Breast epithelium (tissue), 4 donors: ENCODE results near the gene THSD7B. TPM values are rescaled to one million over a fixed set of nuclear protein-coding genes. Genes with fewer than 3 reads are reported as not detected.

ENCODE experiments used
- DNase-seq, 2 donors: peaks; one replicate each; pipeline ENCODE4 v3.0.0-alpha.2; 2019; ENCODE audit warnings: low spot score in 2 of 2
- H3K27ac ChIP-seq, 2 donors: fragments of 200-600 bp; sonication (generic) in 1 of 2; one replicate each; pipeline ENCODE4 v1.5.1; 2016 to 2019; ENCODE audit warnings: mild to moderate bottlenecking in 1 of 2
- H3K27me3 ChIP-seq, 2 donors: fragments of 200-600 bp; sonication (generic) in 1 of 2; one replicate each; pipeline versions ENCODE4 v1.5.1 to v1.6.0; 2017 to 2019; ENCODE audit warnings: control low read depth in 1 of 2, mild to moderate bottlenecking in 1 of 2
- H3K36me3 ChIP-seq: fragments of 200-600 bp; one replicate; pipeline ENCODE4 v1.5.1; 2019
- H3K4me1 ChIP-seq, 2 donors: fragments of 200-600 bp; sonication (generic); one replicate each; pipeline ENCODE4 v1.5.1; 2016 to 2019; ENCODE audit warnings: control low read depth in 1 of 2
- H3K4me3 ChIP-seq, 3 donors: fragments of 200-600 bp; sonication (generic); 1 replicate in 2 of 3; 2 replicates in 1 of 3; pipeline ENCODE4 v1.5.1; 2016 to 2019; ENCODE audit warnings: mild to moderate bottlenecking in 3 of 3, moderate library complexity in 2 of 3
- H3K9me3 ChIP-seq, 2 donors: fragments of 200-600 bp; sonication (generic) in 1 of 2; one replicate each; pipeline ENCODE4 v1.5.1; 2016 to 2019; ENCODE audit warnings: control low read depth in 1 of 2
- POLR2A ChIP-seq: fragments of 450-650 bp; IDR thresholded peaks from one replicate; pipeline ENCODE4 v1.6.1; 2016; ENCODE audit warnings: antibody characterized with exemption, mild to moderate bottlenecking, moderate library complexity
- POLR2AphosphoS5 ChIP-seq, 3 donors: sonication (generic); formaldehyde crosslinking; IDR thresholded peaks; one replicate each; pipeline ENCODE4 v1.6.1; 2017; ENCODE audit warnings: antibody characterized with exemption in 3 of 3
- intact Hi-C: fragments of 100-400 bp; cut with DNase I; formaldehyde crosslinking; loops from one replicate; pipeline ENCODE4 v1.15.1; 2023; ENCODE audit warnings: low total_unique reads
- total RNA-seq, 3 donors: library from RNA; depleted of rRNA; stranded (reverse); fragments of >200 nt; gene quantifications; one replicate each; pipeline ENCODE4 v1.1.0, GENCODE V29; 2016
- TF ChIP-seq, protein P1 (sequence below), 3 donors: fragments of 450-650 bp; IDR thresholded peaks; one replicate each; pipeline ENCODE4 v1.5.1; 2016 to 2017; ENCODE audit warnings: antibody characterized with exemption in 3 of 3, mild to moderate bottlenecking in 3 of 3, moderate library complexity in 3 of 3

The THSD7B gene
- total RNA-seq, 3 donors from 2014 or later: 0.73 to 3.3 (median 2.1) TPM

DNA sequence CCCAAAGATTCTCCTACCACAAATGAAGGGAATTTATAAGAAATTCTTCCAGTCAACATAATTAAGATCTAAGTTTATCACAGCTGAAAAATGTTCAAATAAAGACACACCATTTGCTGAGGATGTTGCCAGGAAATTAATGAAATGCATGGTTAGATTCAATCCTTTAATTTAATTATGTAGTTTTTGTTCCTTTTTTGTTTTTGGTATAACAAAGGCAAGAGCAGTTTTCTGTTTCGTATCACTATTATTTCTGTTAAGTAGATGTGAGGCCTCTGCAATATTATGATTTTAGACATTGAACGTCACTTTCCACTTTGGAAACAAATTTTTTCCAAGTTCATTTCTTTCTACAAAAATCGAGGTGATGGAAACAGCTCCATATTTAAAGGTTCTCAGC is 440.0 kb downstream of the THSD7B start:
- H3K27ac ChIP-seq: no peak overlapping the region
- intact Hi-C loops: no loop called here
- H3K4me3 ChIP-seq: no peak overlapping the region
- no peaks in the 10 kb centered on the region for H3K27me3 ChIP-seq
- H3K36me3 ChIP-seq: no peaks in the 10 kb centered on the region
- H3K9me3 ChIP-seq: no peaks in the 10 kb centered on the region
- TF ChIP-seq, protein P1, sequence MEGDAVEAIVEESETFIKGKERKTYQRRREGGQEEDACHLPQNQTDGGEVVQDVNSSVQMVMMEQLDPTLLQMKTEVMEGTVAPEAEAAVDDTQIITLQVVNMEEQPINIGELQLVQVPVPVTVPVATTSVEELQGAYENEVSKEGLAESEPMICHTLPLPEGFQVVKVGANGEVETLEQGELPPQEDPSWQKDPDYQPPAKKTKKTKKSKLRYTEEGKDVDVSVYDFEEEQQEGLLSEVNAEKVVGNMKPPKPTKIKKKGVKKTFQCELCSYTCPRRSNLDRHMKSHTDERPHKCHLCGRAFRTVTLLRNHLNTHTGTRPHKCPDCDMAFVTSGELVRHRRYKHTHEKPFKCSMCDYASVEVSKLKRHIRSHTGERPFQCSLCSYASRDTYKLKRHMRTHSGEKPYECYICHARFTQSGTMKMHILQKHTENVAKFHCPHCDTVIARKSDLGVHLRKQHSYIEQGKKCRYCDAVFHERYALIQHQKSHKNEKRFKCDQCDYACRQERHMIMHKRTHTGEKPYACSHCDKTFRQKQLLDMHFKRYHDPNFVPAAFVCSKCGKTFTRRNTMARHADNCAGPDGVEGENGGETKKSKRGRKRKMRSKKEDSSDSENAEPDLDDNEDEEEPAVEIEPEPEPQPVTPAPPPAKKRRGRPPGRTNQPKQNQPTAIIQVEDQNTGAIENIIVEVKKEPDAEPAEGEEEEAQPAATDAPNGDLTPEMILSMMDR (IDR thresholded peaks at IDR 0.05): no peak
- no peak for TF ChIP-seq POLR2AphosphoS5 (IDR thresholded peaks at IDR 0.05)
- TF ChIP-seq POLR2A: no peak
- no peaks in the 10 kb centered on the region for H3K4me1 ChIP-seq
- DNase-seq: no peak

DNA sequence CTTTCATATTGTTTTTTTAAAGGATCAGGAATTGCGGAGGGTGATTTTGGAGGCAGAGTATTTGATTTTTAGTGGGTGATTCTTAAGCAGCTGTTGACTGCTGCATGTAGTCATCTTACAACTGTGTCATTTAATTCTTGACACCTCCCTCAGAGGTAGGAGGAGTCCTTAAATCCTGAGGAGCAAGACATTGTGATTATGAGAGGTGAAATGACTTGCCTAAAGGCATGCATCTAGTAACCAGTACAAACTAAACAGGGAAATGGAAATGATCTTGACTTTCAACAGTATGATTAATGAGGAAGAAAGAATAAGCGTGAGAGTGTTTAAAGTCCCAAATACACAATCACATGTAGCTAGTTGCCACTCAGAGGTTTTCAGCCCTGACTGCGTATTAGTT is 440.7 kb downstream of the THSD7B start:
- TF ChIP-seq, protein P1 (IDR thresholded peaks at IDR 0.05): no peak
- no peak for TF ChIP-seq POLR2A
- no peak for TF ChIP-seq POLR2AphosphoS5 (IDR thresholded peaks at IDR 0.05)
- Histone ChIP-seq H3K9me3 (no peaks in the 10 kb centered on the region), H3K4me1 (no peaks in the 10 kb centered on the region), H3K27me3 (no peaks in the 10 kb centered on the region), H3K4me3 (no peak overlapping the region), H3K27ac (no peak overlapping the region), H3K36me3 (no peaks in the 10 kb centered on the region)
- DNase-seq: no peak
- intact Hi-C loops: no loop called here

DNA sequence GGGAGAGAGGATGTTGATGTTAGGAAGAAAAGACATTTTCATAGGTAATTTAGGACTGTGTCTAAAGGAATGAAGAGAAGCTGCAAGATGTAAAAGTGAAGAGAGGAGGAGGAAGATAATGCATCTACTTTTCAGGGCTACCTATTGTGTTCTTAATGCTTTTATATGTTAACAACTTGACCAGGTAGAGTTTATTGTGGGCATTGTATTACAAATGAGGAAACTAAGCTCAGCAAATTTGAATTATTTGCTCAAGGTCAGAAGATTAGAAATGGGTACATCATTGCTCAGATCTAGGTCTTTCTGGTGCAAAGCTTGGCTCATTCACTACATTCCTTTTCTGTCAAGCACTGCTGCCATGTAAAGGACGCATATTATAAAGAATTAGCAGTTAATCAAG is 441.7 kb downstream of the THSD7B start:
- H3K27me3 ChIP-seq: no peaks in the 10 kb centered on the region
- H3K9me3 ChIP-seq: no peaks in the 10 kb centered on the region
- TF ChIP-seq, protein P1 (IDR thresholded peaks at IDR 0.05): no peak
- TF ChIP-seq POLR2A: no peak
- no peak for TF ChIP-seq POLR2AphosphoS5 (IDR thresholded peaks at IDR 0.05)
- no peak overlapping the region for H3K27ac ChIP-seq
- DNase-seq: no peak
- intact Hi-C loops: no loop called here
- no peaks in the 10 kb centered on the region for H3K36me3 ChIP-seq
- H3K4me1 ChIP-seq: no peaks in the 10 kb centered on the region
- H3K4me3 ChIP-seq: no peak overlapping the region

DNA sequence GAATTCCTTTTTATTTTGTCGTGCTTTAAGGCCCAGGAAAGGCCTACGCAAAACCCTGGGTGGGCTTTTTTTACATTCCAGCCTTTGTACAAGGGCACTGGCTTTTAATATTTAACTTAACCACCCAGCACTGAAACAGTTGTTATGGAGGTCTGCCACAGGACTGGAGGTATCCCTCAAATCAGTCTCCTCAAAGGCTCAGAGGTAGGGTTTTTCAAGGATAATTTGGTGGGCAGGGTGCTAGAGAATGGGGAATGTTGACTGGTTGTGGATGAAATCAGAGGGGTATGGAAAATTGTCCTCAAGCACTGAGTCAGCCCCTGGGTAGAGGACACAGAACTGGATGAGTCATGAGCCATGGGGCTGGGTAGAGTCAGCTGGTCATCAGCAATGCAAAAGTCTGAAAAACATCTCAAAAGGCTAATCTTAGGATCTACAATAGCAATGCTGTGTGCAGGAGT is 443.1 kb downstream of the THSD7B start:
- Histone ChIP-seq H3K9me3 (no peaks in the 10 kb centered on the region), H3K36me3 (no peaks in the 10 kb centered on the region), H3K4me1 (no peaks in the 10 kb centered on the region), H3K27me3 (no peaks in the 10 kb centered on the region), H3K4me3 (no peak overlapping the region), H3K27ac (no peak overlapping the region)
- intact Hi-C loops: no loop called here
- TF ChIP-seq POLR2A (no peak), POLR2AphosphoS5 (IDR thresholded peaks at IDR 0.05) (no peak)
- TF ChIP-seq, protein P1 (IDR thresholded peaks at IDR 0.05): no peak
- no peak for DNase-seq

DNA sequence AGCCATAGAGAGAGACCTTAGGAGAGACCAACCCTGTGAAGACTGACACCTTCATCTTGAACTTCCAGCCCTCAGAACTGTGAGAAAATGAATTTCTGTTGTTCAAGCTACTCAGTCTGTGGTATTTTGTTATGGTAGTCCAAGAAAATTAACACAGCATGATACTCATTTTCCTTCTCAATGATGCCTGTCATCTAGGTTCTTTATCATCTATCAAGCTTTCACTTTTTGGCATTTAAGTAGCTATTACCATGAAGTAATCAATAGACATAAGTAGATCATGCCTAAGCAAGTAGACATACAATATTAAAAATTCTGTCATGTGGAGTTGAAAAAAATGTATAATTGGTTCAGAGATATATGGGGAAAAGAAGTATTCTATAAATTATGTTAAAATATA is 444.7 kb downstream of the THSD7B start:
- no peaks in the 10 kb centered on the region for H3K27me3 ChIP-seq
- no peak for DNase-seq
- no peak overlapping the region for H3K27ac ChIP-seq
- no peaks in the 10 kb centered on the region for H3K9me3 ChIP-seq
- H3K36me3 ChIP-seq: no peaks in the 10 kb centered on the region
- TF ChIP-seq, protein P1 (IDR thresholded peaks at IDR 0.05): no peak
- TF ChIP-seq POLR2A (no peak), POLR2AphosphoS5 (IDR thresholded peaks at IDR 0.05) (no peak)
- intact Hi-C loops: no loop called here
- H3K4me1 ChIP-seq: no peaks in the 10 kb centered on the region
- H3K4me3 ChIP-seq: no peak overlapping the region
